Sigmoid colon (tissue), 7 donors: ENCODE data around the gene SUB1. TPM values are rescaled to one million over a fixed set of nuclear protein-coding genes. Genes with fewer than 3 reads are reported as not detected.
"Not testable (repeated sequence)": the region's sequence is repeated elsewhere in the genome, so short reads cannot be mapped to it uniquely, and the experiment has no call there.

Experiments used
- DNase-seq: peaks from one replicate; pipeline ENCODE4 v3.0.0-alpha.2; 2019
- H3K27ac ChIP-seq, 4 donors: fragments of 200-600 bp; sonication (generic); one replicate each; pipeline ENCODE4 v1.5.1; 2016 to 2019; ENCODE audit warnings: mild to moderate bottlenecking in 1 of 4
- H3K27me3 ChIP-seq, 3 donors: fragments of 200-600 bp; sonication (generic); one replicate each; pipeline ENCODE4 v1.5.1; 2019; ENCODE audit warnings: mild to moderate bottlenecking in 1 of 3
- H3K36me3 ChIP-seq, 4 donors: fragments of 200-600 bp; sonication (generic); one replicate each; pipeline ENCODE4 v1.5.1; 2016 to 2019
- H3K4me1 ChIP-seq, 4 donors: fragments of 200-600 bp; sonication (generic); one replicate each; pipeline ENCODE4 v1.5.1; 2017 to 2019
- H3K4me3 ChIP-seq, 4 donors: fragments of 200-600 bp; sonication (generic); one replicate each; pipeline ENCODE4 v1.5.1; 2017 to 2019; ENCODE audit warnings: mild to moderate bottlenecking in 2 of 4, moderate library complexity in 1 of 4
- H3K9me3 ChIP-seq, 4 donors: fragments of 200-600 bp in 3 of 4; sonication (generic) in 3 of 4; one replicate each; pipeline versions ENCODE4 v1.5.1 to v1.6.1; 2013 to 2019
- CTCF ChIP-seq, 4 experiments: fragments of 450-650 bp in 3 of 4; fragments of 200-600 bp in 1 of 4; IDR thresholded peaks; one replicate each; pipeline ENCODE4 v1.5.1; 2016 to 2019; ENCODE audit warnings: antibody characterized with exemption in 4 of 4, mild to moderate bottlenecking in 3 of 4, moderate library complexity in 2 of 4
- EP300 ChIP-seq, 4 donors: sonication (generic); formaldehyde crosslinking; IDR thresholded peaks; one replicate each; pipeline ENCODE4 v1.6.1; 2017; ENCODE audit warnings: antibody characterized with exemption in 4 of 4
- POLR2A ChIP-seq, 2 donors: fragments of 450-650 bp; IDR thresholded peaks; one replicate each; pipeline ENCODE4 v1.6.1; 2016; ENCODE audit warnings: antibody characterized with exemption in 2 of 2, mild to moderate bottlenecking in 2 of 2, moderate library complexity in 2 of 2
- POLR2AphosphoS5 ChIP-seq, 4 donors: sonication (generic); formaldehyde crosslinking; IDR thresholded peaks; one replicate each; pipeline ENCODE4 v1.6.1; 2017; ENCODE audit warnings: antibody characterized with exemption in 4 of 4
- WGBS, 2 donors: extraction: QIAGEN DNeasy Blood & Tissue Kit; methylation state at CpG; one replicate each; pipeline ENCODE4 v1.1.7; 2013; 5-methylcytosine and 5-hydroxymethylcytosine counted together
- intact Hi-C: fragments of 100-400 bp; cut with DNase I; formaldehyde crosslinking; loops from one replicate; pipeline ENCODE4 v1.15.1; 2023
- polyA plus RNA-seq, 3 donors: library from polyadenylated mRNA; stranded (reverse); fragments of 200-250 nt; gene quantifications; one replicate each; pipeline ENCODE4 v1.2.3, GENCODE V29; 2013
- total RNA-seq, 4 donors: library from RNA; depleted of rRNA; stranded (reverse); fragments of >200 nt; gene quantifications; one replicate each; pipeline ENCODE4 v1.1.0, GENCODE V29; 2016
- donor health status: healthy with polysubstance abuse.
- donor health status: Bipolar disorder and iron deficiency.
- donor health status: healthy.

SUB1 gene
- total and polyA plus RNA-seq, 7 donors: 84.0 to 277 (median 165) TPM

GRCh38 chr5:32565145-32565544, 20.2 kb upstream of the SUB1 start:
- Histone ChIP-seq H3K9me3 (no peaks in the 10 kb centered on the region), H3K36me3 (no peaks in the 10 kb centered on the region), H3K27ac (no peak overlapping the region), H3K4me3 (no peak overlapping the region), H3K4me1 (no peaks in the 10 kb centered on the region), H3K27me3 (no peaks in the 10 kb centered on the region)
- TF ChIP-seq POLR2A (IDR thresholded peaks at IDR 0.05): no peak
- TF ChIP-seq CTCF (IDR thresholded peaks at IDR 0.05): no peak
- TF ChIP-seq EP300 (IDR thresholded peaks at IDR 0.05): no peak
- TF ChIP-seq POLR2AphosphoS5 (IDR thresholded peaks at IDR 0.05): no peak
- no peak for DNase-seq
- intact Hi-C loops: no loop called here
- 37 to 58% methylated on average over 1 of the region's 1 CpG for WGBS, 2 donors

GRCh38 chr5:32566319-32567111, 18.8 kb upstream of the SUB1 start:
- whole genome bisulfite sequencing, 2 donors: 95 to 97% methylated on average over 3 of the region's 3 CpGs
- TF ChIP-seq EP300 (IDR thresholded peaks at IDR 0.05) (no peak), POLR2AphosphoS5 (IDR thresholded peaks at IDR 0.05) (no peak), CTCF (IDR thresholded peaks at IDR 0.05) (no peak), POLR2A (IDR thresholded peaks at IDR 0.05) (no peak)
- Histone ChIP-seq H3K4me3 (no peak overlapping the region), H3K9me3 (no peaks in the 10 kb centered on the region), H3K36me3 (no peaks in the 10 kb centered on the region), H3K4me1 (no peaks in the 10 kb centered on the region), H3K27ac (no peak overlapping the region), H3K27me3 (no peaks in the 10 kb centered on the region)
- intact Hi-C loops: no loop called here
- no peak for DNase-seq

- Histone ChIP-seq H3K4me3 (no peak overlapping the region), H3K27ac (no peak overlapping the region), H3K9me3 (no peaks in the 10 kb centered on the region), H3K27me3 (no peaks in the 10 kb centered on the region), H3K4me1 (no peaks in the 10 kb centered on the region), H3K36me3 (no peaks in the 10 kb centered on the region)
- 76 to 80% methylated on average over 1 of the region's 1 CpG for whole genome bisulfite sequencing, 2 donors
- DNase-seq: no peak
- TF ChIP-seq POLR2A (IDR thresholded peaks at IDR 0.05) (no peak), CTCF (IDR thresholded peaks at IDR 0.05) (no peak), POLR2AphosphoS5 (IDR thresholded peaks at IDR 0.05) (no peak), EP300 (IDR thresholded peaks at IDR 0.05) (no peak)
- intact Hi-C loops: no loop called here
Observed at GRCh38 chr5:32571128-32571527, 14.2 kb upstream of the SUB1 start.

- H3K27ac ChIP-seq: no peak overlapping the region
- H3K27me3 ChIP-seq: no peaks in the 10 kb centered on the region
- H3K4me1 ChIP-seq: no peaks in the 10 kb centered on the region
- no peaks in the 10 kb centered on the region for H3K9me3 ChIP-seq
- DNase-seq: no peak
- no peaks in the 10 kb centered on the region for H3K36me3 ChIP-seq
- TF ChIP-seq POLR2A (IDR thresholded peaks at IDR 0.05) (no peak), CTCF (IDR thresholded peaks at IDR 0.05) (no peak), POLR2AphosphoS5 (IDR thresholded peaks at IDR 0.05) (no peak), EP300 (IDR thresholded peaks at IDR 0.05) (no peak)
- intact Hi-C loops: no loop called here
- WGBS, 2 donors: 61 to 71% methylated on average over 8 of the region's 8 CpGs
- no peak overlapping the region for H3K4me3 ChIP-seq
Observed at GRCh38 chr5:32572778-32573480, 12.4 kb upstream of the SUB1 start.

GRCh38 chr5:32573481-32573854, 11.9 kb upstream of the SUB1 start:
- intact Hi-C loops, H3K27me3 ChIP-seq, DNase-seq, H3K9me3 ChIP-seq, H3K36me3 ChIP-seq, H3K4me1 ChIP-seq, H3K4me3 ChIP-seq, H3K27ac ChIP-seq: not testable (repeated sequence)
- WGBS, 2 donors: 69 to 95% methylated on average over 3 of the region's 3 CpGs
